Osteoblast (primary cell): ENCODE results near the gene APOBR. TPM values are rescaled to one million over a fixed set of nuclear protein-coding genes. Genes with fewer than 3 reads are reported as not detected.
"Not testable (repeated sequence)": the region's sequence is repeated elsewhere in the genome, so short reads cannot be mapped to it uniquely, and the experiment has no call there.

Source experiments
- DNase-seq: peaks from one replicate; pipeline ENCODE4 v3.0.0; 2011; ENCODE audit warnings: low spot score, mixed read lengths; ENCODE audit not compliant: insufficient read length; ENCODE audit errors: missing footprints
- H2AFZ ChIP-seq: 2 replicates; pipeline ENCODE4 v1.6.0; 2011; ENCODE audit warnings: mild to moderate bottlenecking, low read length
- H3K27ac ChIP-seq: 2 replicates; pipeline ENCODE4 v1.5.1; 2011; ENCODE audit warnings: mild to moderate bottlenecking, low read depth, low read length, moderate library complexity
- H3K27me3 ChIP-seq: 2 replicates; pipeline ENCODE4 v1.6.0; 2012; ENCODE audit warnings: mild to moderate bottlenecking, control low read depth, inconsistent platforms, low read length, moderate library complexity; ENCODE audit not compliant: insufficient read depth
- H3K36me3 ChIP-seq: 2 replicates; pipeline ENCODE4 v1.5.1; 2011; ENCODE audit warnings: mild to moderate bottlenecking, low read length, control low read depth, moderate library complexity; ENCODE audit not compliant: insufficient read depth
- H3K4me1 ChIP-seq: 2 replicates; pipeline ENCODE4 v1.5.1; 2011; ENCODE audit warnings: mild to moderate bottlenecking, low read length, control low read depth, moderate library complexity; ENCODE audit not compliant: insufficient read depth
- H3K4me2 ChIP-seq: 2 replicates; pipeline ENCODE4 v1.6.0; 2011; ENCODE audit warnings: mild to moderate bottlenecking, low read length; ENCODE audit not compliant: insufficient read depth
- H3K4me3 ChIP-seq: fragments of 200-600 bp; sonication (generic); 3 replicates; pipeline ENCODE4 v1.5.1; 2012; ENCODE audit warnings: mild to moderate bottlenecking, low read length, inconsistent platforms; ENCODE audit not compliant: insufficient read depth
- H3K79me2 ChIP-seq: 2 replicates; pipeline ENCODE4 v1.6.0; 2012; ENCODE audit warnings: mild to moderate bottlenecking, low read length, control low read depth, inconsistent platforms; ENCODE audit not compliant: insufficient read depth
- H3K9me3 ChIP-seq: 2 replicates; pipeline ENCODE4 v1.5.1; 2011; ENCODE audit warnings: low read depth, low read length, control low read depth
- H4K20me1 ChIP-seq: 2 replicates; pipeline ENCODE4 v1.6.0; 2012; ENCODE audit warnings: mild to moderate bottlenecking, low read length, control low read depth; ENCODE audit not compliant: insufficient read depth
- CTCF ChIP-seq: IDR thresholded peaks from 2 replicates; pipeline ENCODE4 v1.5.1; 2011; ENCODE audit warnings: mild to moderate bottlenecking, low read depth, low read length, moderate library complexity; ENCODE audit errors: extremely low read depth
- total RNA-seq: library from RNA; depleted of rRNA; stranded (reverse); fragments of >200 nt; gene quantifications from 2 replicates; pipeline ENCODE4 v1.2.3, GENCODE V29; 2012

APOBR gene
- total RNA-seq, 1 donor, result not detected

- Histone ChIP-seq H3K79me2 (no peaks in the 10 kb centered on the region), H3K27ac (no peak overlapping the region), H3K9me3 (no peaks in the 10 kb centered on the region), H3K27me3 (no peaks in the 10 kb centered on the region), H3K4me3 (no peak overlapping the region), H4K20me1 (no peaks in the 10 kb centered on the region), H3K36me3 (no peaks in the 10 kb centered on the region), H3K4me2 (no peak overlapping the region), H2AFZ (no peak overlapping the region), H3K4me1 (no peaks in the 10 kb centered on the region)
- DNase-seq, result peak; percentile 13
- TF ChIP-seq CTCF, result no peak
These were observed 17.0 kb upstream of the APOBR start for GRCh38 chr16:28477311-28477920.

GRCh38 chr16:28478506-28479180 lies 15.8 kb upstream of the APOBR start:
- H3K36me3 ChIP-seq, result no peaks in the 10 kb centered on the region
- no peak for DNase-seq
- H4K20me1 ChIP-seq, result no peaks in the 10 kb centered on the region
- no peak overlapping the region for H3K4me2 ChIP-seq
- no peaks in the 10 kb centered on the region for H3K9me3 ChIP-seq
- no peak for TF ChIP-seq CTCF
- no peaks in the 10 kb centered on the region for H3K79me2 ChIP-seq
- no peak overlapping the region for H3K27ac ChIP-seq
- H3K4me1 ChIP-seq, result no peaks in the 10 kb centered on the region
- no peak overlapping the region for H2AFZ ChIP-seq
- H3K27me3 ChIP-seq, result no peaks in the 10 kb centered on the region
- H3K4me3 ChIP-seq, result no peak overlapping the region

- DNase-seq, result peak; percentile 29
- H3K4me1 ChIP-seq, result no peaks in the 10 kb centered on the region
These were observed 12.4 kb upstream of the APOBR start for GRCh38 chr16:28482026-28482425.

GRCh38 chr16:28483361-28483760 lies 11.1 kb upstream of the APOBR start:
- not testable (repeated sequence) for H4K20me1 ChIP-seq, DNase-seq, H3K27ac ChIP-seq, H3K4me3 ChIP-seq, H3K36me3 ChIP-seq, H3K4me1 ChIP-seq, H3K4me2 ChIP-seq, H2AFZ ChIP-seq, H3K27me3 ChIP-seq, H3K9me3 ChIP-seq, H3K79me2 ChIP-seq

More at GRCh38 chr16:28482026-28482425, 12.4 kb upstream of the APOBR start:
- Histone ChIP-seq H3K79me2 (no peaks in the 10 kb centered on the region), H3K36me3 (no peaks in the 10 kb centered on the region), H4K20me1 (no peaks in the 10 kb centered on the region), H3K4me3 (no peak overlapping the region), H3K4me2 (no peak overlapping the region), H3K27ac (no peak overlapping the region), H3K27me3 (no peaks in the 10 kb centered on the region), H3K9me3 (no peaks in the 10 kb centered on the region), H2AFZ (no peak overlapping the region)
- no peak for TF ChIP-seq CTCF
